K562 (cell line): Measurements from ENCODE around the gene SNRNP48.

Experiments
- ARID4B ChIP-seq: sonication (generic); formaldehyde crosslinking; IDR thresholded peaks from 2 replicates; pipeline ENCODE4 v1.8.0; 2022; ENCODE audit warnings: mild to moderate bottlenecking, missing genetic modification reagents
- CHCHD3 ChIP-seq: fragments of 250-450 bp; sonication (Bioruptor Pico); IDR thresholded peaks from 2 replicates; pipeline ENCODE4 v2.1.2; 2022; ENCODE audit warnings: mild to moderate bottlenecking
- E2F5 ChIP-seq: sonication (generic); formaldehyde crosslinking; IDR thresholded peaks from 2 replicates; pipeline ENCODE4 v1.8.0; 2022; ENCODE audit warnings: mild to moderate bottlenecking, missing genetic modification reagents
- FOS ChIP-seq: IDR thresholded peaks from 3 replicates; pipeline ENCODE4 v1.6.1; 2011; ENCODE audit not compliant: insufficient read length; ENCODE audit errors: extremely low read depth
- MAFF ChIP-seq: IDR thresholded peaks from 2 replicates; pipeline ENCODE4 v1.6.1; 2012; ENCODE audit warnings: low read length, improper control_type of control experiment
- POLR2A ChIP-seq: fragments of 450-650 bp; conservative IDR thresholded peaks from 2 replicates; pipeline ENCODE4 v1.6.1; 2016
- POLR2AphosphoS5 ChIP-seq: IDR thresholded peaks from 2 replicates; pipeline ENCODE4 v1.6.1; 2011; ENCODE audit warnings: mild to moderate bottlenecking, low read depth, low read length, moderate library complexity; ENCODE audit not compliant: control insufficient read depth, insufficient read depth
- RBM14 ChIP-seq: fragments of 200-400 bp; formaldehyde crosslinking; IDR thresholded peaks from 2 replicates; pipeline ENCODE4 v1.6.1; 2018; ENCODE audit warnings: low read depth, mild to moderate bottlenecking, low read length, moderate library complexity, borderline replicate concordance; ENCODE audit not compliant: insufficient read depth
- RFX1 ChIP-seq: fragments of 450-650 bp; IDR thresholded peaks from 2 replicates; pipeline ENCODE4 v1.6.1; 2016; ENCODE audit warnings: mild to moderate bottlenecking, moderate library complexity
- RFX5 ChIP-seq: IDR thresholded peaks from 2 replicates; pipeline ENCODE4 v1.6.1; 2011; ENCODE audit warnings: low read depth, mild to moderate bottlenecking, improper control_type of control experiment, low read length
- TBL1XR1 ChIP-seq, 2 experiments: IDR thresholded peaks; 2 replicates each; pipeline ENCODE4 v1.6.1; 2012; ENCODE audit warnings: improper control_type of control experiment in 2 of 2, low read length in 2 of 2, mild to moderate bottlenecking in 1 of 2
- USF2 ChIP-seq: sonication (generic); formaldehyde crosslinking; IDR thresholded peaks from 2 replicates; pipeline ENCODE4 v1.5.0; 2020; ENCODE audit warnings: missing genetic modification reagents
- XRCC5 ChIP-seq: fragments of 200-400 bp; formaldehyde crosslinking; IDR thresholded peaks from 2 replicates; pipeline ENCODE4 v1.6.1; 2017; ENCODE audit warnings: low read depth, mild to moderate bottlenecking, low read length
- ZNF384 ChIP-seq: IDR thresholded peaks from 2 replicates; pipeline ENCODE4 v1.6.1; 2012; ENCODE audit warnings: low read depth, low read length, improper control_type of control experiment

GRCh38 chr6:7542065-7542873 lies 47.7 kb upstream of the SNRNP48 start:
- TF ChIP-seq ZNF384 (no peak), FOS (no peak), ARID4B (no peak), XRCC5 (no peak), RFX1 (no peak), MAFF (no peak), POLR2A (no peak), E2F5 (CRISPR knock-in tag) (no peak), CHCHD3 (CRISPR knock-in tag) (no peak), USF2 (CRISPR knock-in tag) (no peak), POLR2AphosphoS5 (no peak), TBL1XR1 (IDR thresholded peaks at IDR 0.05; ENCODE audit: low read length in 2 of 2) (no peak), RBM14 (no peak), RFX5 (no peak)
